Loucy (cell line): Measurements from ENCODE around the gene ERICH2.

Experiments used
- EZH2phosphoT487 ChIP-seq: fragments of 200-600 bp; IDR thresholded peaks from 2 replicates; pipeline ENCODE4 v1.6.1; 2018; ENCODE audit warnings: antibody characterized with exemption, mild to moderate bottlenecking, moderate library complexity, borderline replicate concordance
- TF ChIP-seq, protein P1 (sequence below): fragments of 200-600 bp; sonication (generic); conservative IDR thresholded peaks from 2 replicates; pipeline ENCODE4 v1.5.1; 2014; ENCODE audit warnings: mild to moderate bottlenecking, antibody characterized with exemption, low read length

DNA sequence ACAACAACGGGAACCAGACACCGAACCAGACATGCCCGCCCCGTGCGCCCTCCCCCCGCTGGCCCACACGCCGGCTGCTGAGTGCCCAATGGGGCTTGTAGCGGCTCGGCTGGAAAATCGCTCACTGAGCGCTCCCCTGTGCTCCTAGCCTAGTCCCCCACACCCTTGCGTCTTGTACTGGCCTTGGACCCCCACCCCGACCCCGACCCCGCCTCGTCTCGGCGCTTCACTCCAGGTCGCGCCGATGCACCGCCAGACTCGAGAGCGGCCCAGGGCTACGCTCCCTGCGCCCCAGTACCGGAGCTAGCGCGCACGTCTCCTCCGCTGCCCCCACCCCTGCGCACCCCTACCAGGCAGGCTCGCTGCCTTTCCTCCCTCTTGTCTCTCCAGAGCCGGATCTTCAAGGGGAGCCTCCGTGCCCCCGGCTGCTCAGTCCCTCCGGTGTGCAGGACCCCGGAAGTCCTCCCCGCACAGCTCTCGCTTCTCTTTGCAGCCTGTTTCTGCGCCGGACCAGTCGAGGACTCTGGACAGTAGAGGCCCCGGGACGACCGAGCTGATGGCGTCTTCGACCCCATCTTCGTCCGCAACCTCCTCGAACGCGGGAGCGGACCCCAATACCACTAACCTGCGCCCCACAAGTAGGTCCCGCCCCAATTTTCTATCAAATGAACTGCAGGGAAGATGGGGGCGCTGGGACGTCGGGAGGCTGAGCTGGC lies 48.0 kb downstream of the ERICH2 start:
- TF ChIP-seq, protein P1, sequence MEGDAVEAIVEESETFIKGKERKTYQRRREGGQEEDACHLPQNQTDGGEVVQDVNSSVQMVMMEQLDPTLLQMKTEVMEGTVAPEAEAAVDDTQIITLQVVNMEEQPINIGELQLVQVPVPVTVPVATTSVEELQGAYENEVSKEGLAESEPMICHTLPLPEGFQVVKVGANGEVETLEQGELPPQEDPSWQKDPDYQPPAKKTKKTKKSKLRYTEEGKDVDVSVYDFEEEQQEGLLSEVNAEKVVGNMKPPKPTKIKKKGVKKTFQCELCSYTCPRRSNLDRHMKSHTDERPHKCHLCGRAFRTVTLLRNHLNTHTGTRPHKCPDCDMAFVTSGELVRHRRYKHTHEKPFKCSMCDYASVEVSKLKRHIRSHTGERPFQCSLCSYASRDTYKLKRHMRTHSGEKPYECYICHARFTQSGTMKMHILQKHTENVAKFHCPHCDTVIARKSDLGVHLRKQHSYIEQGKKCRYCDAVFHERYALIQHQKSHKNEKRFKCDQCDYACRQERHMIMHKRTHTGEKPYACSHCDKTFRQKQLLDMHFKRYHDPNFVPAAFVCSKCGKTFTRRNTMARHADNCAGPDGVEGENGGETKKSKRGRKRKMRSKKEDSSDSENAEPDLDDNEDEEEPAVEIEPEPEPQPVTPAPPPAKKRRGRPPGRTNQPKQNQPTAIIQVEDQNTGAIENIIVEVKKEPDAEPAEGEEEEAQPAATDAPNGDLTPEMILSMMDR = no peak
- TF ChIP-seq EZH2phosphoT487 = no peak
